ENCODE data around the gene ZNF32. TPM values are rescaled to one million over a fixed set of nuclear protein-coding genes. Genes with fewer than 3 reads are reported as not detected.
"Not testable (repeated sequence)": the region's sequence is repeated elsewhere in the genome, so short reads cannot be mapped to it uniquely, and the experiment has no call there.

Gene ZNF32
- total RNA-seq, 1 donor from 2014 or later, result 13.9 TPM

- intact Hi-C loops (cut with micrococcal nuclease), result loop anchor here (10.0 kb wide), 1 partner anchor 439 kb away; no protein-coding TSS in a partner anchor
These were observed 4.4 kb downstream of the ZNF32 start for GRCh38 chr10:43644252-43644651.

DNA sequence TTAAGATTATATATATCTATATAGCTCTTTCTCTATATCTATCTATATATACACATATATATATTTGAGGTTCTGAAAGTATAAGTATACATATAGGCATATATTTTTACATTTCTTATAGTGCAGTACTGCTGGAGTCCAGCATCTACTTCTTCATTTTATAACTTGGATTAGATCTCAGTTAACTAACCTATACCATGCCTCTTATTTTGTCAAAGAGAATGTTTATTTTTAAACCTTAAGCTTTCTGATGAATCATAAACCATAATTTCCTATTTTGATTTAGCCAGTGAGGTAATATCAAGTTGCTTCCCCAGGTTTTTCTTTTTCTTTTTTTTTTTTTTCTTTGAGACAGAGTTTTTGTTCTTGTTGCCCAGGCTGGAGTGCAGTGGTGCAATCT lies 8.1 kb downstream of the ZNF32 start:
- intact Hi-C loops (cut with micrococcal nuclease), result loop anchor here (10.0 kb wide), 1 partner anchor 436 kb away; no protein-coding TSS in a partner anchor

GRCh38 chr10:43635816-43636215 lies 12.9 kb downstream of the ZNF32 start:
- intact Hi-C loops (cut with micrococcal nuclease), result not testable (repeated sequence)

DNA sequence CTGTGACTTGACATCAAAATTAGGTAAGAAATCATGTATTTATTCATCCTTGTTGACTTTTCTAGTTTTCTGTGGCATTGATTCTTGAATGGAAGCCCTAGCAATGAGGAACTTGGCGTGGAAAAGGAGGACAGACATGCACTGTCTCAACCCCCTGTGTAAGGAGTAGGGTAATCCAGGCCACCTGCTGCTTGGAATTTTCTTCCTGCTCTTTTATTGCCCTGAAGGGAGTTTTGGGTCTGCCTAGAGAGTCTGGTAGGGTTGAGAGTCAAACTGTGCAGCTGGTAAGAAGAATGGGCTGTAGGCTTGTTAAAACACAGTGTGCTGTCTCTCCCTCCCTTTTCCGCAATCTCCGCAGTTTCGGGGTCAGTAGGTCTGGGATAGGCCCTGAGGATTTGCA lies 19.7 kb downstream of the ZNF32 start:
- intact Hi-C loops (cut with micrococcal nuclease), result no loop called here

- intact Hi-C loops (cut with micrococcal nuclease), result no loop called here
These were observed 20.7 kb downstream of the ZNF32 start for GRCh38 chr10:43627942-43628341.

GRCh38 chr10:43623351-43623750 lies 25.3 kb downstream of the ZNF32 start:
- intact Hi-C loops (cut with micrococcal nuclease), result loop anchor here (1.0 kb wide), 2 partner anchors 17 to 26 kb away; partner anchors contain the start of gene ZNF485

DNA sequence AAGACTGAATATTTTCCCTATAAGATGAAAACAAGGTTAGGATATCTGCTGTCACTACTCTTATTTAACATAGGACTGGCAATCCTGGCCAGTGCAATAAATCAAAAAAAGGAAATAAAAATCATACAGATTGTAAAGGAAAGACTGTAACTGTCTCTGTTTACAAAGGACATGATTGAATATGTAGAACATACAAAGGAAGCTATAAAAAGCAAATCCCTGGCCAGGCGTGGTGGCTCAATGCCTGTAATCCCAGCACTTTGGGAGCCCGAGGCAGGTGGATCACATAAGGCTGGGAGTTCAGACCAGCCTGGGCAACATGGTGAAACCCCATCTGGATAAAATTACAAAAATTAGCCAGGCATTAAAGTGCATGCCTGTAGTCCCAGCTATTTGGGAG lies 26.6 kb downstream of the ZNF32 start:
- intact Hi-C loops (cut with micrococcal nuclease), result no loop called here

DNA sequence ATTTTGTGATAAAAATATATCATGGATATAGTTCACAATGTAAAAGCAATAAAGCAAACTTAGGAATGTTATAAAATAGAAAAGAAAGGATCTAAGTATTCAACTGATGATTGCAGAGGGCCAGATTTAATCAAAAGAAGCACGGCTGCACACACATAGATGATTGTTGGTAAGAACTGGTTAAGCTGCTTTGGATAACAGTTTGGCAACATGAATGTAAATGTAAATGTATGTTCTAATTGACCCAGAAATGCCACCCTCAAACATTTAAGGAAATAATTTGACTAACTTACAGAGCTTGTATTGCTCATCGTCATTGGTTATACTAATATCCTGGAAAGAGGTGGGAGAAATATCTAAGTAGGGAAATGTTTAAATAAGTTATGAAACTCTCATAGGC lies 29.3 kb downstream of the ZNF32 start:
- intact Hi-C loops (cut with micrococcal nuclease), result no loop called here

GRCh38 chr10:43616697-43617370 lies 31.8 kb downstream of the ZNF32 start:
- intact Hi-C loops (cut with micrococcal nuclease), result no loop called here

GRCh38 chr10:43610636-43611035 lies 38.0 kb downstream of the ZNF32 start:
- intact Hi-C loops (cut with micrococcal nuclease), result loop anchor here (2.0 kb wide), 1 partner anchor 16 kb away; no protein-coding TSS in a partner anchor

DNA sequence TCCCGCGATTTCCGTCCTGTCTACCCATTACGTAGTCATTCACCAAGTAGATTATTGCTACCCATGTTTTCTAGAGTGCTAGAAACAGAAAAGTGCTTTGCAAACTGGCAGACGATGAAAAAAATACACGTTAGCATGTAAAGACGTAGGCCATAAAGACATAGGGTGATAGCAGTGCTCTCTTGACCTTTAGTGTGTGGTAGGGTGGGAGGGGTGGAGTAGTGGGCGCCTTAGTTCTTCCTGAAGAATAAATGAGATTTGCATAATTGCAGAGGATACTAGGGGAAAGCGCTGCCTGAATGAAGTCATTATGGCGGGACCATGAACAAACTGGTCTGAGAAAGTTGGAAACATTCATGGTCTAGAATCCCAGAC lies 41.5 kb downstream of the ZNF32 start:
- intact Hi-C loops (cut with micrococcal nuclease), result loop anchor here (2.0 kb wide), 1 partner anchor 824 kb away; the partner anchor contains the start of gene BMS1

DNA sequence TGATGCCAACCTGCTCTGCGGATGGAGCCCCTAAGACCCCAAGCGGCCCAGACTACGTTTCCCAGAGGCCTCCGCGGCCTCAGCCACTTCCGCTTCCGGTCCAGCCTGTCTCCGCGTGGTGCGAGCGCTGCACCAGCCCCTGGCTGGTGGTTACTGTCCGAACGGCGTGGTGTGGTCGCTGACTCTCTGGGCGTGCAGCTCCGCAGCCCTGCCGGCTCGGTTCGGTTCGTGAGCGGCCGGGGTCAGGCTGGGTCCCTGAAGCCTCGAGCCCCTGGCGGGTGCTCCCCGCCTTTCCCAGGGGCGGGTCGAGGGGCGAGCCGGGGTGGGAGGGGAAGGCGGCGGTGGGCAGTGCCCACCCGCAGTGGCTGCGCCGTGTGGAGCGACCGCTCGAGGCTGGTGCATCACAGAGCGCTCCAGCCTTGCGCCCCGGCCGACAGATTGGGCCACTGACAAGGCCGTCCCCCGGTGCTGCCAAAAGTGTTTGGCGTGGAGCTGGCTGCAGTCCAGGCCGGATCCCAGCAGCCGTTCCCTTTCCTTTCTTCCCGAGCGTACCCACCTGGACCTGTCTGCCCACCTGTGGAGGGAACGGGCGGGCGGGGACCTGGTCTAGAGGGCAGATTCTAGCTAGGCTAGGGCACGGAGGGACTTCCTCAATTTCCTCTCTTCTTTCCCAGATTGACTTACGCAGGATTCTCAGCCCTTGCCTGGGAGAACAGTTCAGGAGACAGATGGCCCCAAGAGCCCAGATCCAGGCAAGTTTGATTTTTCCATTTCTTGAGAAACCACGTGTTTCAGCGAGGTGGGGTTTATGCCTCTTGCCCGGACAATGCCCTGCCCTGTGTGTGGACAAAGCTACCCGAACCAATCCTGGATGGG lies 42.1 kb downstream of the ZNF32 start, which contains the start of gene ZNF485:
Gene ZNF485 (plus strand): TSS at position 116 of the 876 bp plus-strand sequence. CDS start 613 bp downstream, at position 729.
- intact Hi-C loops (cut with micrococcal nuclease), result loop anchor here (1.0 to 2.0 kb wide), 6 partner anchors 11 to 1054 kb away; partner anchors contain the start of genes BMS1, ZNF239 and ZNF32

- intact Hi-C loops (cut with micrococcal nuclease), result loop anchor here (1.0 to 2.0 kb wide), 6 partner anchors 11 to 1054 kb away; partner anchors contain the start of genes BMS1, ZNF239 and ZNF32
These were observed 42.8 kb downstream of the ZNF32 start for GRCh38 chr10:43605850-43606322.

GRCh38 chr10:43601576-43601975 lies 47.1 kb downstream of the ZNF32 start:
- intact Hi-C loops (cut with micrococcal nuclease), result not testable (repeated sequence)

GRCh38 chr10:43599333-43599732 lies 49.3 kb downstream of the ZNF32 start:
- intact Hi-C loops (cut with micrococcal nuclease), result loop anchor here (10.0 kb wide), 1 partner anchor 965 kb away; the partner anchor contains the start of gene ZNF33B

DNA sequence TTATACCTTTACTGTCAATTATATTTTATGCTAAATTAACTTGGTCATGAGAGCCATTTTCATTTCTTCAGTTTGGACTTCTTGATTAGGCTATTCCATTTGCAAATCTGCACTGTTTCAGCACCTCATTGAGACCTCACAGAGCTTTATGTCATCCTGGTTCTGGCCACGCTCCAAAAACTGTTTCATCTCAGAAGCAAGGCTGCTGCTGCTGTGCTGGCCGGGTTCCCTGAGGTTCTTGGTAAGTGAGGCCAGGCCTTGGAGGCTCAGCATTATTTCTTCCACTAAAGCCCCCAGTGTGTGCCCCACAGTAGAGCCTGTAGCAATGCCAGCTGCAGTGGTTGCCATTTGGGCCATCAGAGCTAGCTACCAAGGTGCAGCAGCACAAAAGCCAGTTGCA lies 50.2 kb downstream of the ZNF32 start:
- intact Hi-C loops (cut with micrococcal nuclease), result loop anchor here (10.0 kb wide), 1 partner anchor 964 kb away; the partner anchor contains the start of gene ZNF33B

DNA sequence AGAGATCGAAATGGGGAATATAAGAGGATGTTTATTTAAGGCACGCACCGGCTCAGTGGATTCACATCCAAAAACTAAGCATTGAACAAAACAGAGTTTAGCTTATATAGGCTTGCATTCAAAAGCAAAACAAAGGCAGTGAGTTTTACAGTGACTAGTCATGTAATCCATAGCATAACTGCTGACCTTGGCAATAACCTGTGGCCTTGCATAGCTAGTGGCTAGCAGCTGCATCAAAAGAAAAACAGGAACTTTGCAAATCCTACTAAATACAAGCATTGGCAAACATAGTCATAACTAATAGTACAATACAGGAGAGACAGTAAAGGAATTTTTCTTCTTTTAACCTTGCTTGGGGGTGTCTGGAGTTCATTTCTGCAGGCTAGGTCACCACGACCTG lies 52.1 kb downstream of the ZNF32 start:
- intact Hi-C loops (cut with micrococcal nuclease), result loop anchor here (10.0 kb wide), 1 partner anchor 962 kb away; the partner anchor contains the start of gene ZNF33B

DNA sequence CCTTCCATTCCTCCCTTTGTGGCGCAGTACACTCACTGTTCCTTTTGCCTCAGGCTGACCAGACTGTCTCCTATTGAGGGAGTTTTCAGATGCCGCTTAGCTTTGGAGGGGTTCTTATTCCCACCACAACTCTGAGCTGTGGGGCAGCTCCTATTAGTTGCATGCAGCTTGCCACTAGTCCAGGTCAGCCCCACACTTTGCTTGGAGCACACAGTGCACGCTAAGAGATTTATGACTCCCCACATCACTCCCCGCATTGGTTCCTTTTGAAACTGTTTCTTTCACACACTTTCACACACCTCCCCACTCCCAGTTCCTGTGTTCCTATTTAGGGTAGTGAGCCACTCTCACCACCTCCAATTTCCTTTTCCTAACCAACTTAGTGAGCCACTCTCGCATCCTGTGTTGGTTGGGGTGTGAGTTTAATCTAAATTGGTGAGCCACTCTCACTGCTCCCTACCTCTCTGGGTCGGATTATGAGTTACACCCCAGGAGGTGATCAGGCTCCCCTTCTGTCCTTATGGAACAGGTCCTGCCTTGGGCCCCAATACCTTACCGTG lies 52.9 kb downstream of the ZNF32 start:
- intact Hi-C loops (cut with micrococcal nuclease), result loop anchor here (1.0 to 10.0 kb wide), 6 partner anchors 10 to 1044 kb away; partner anchors contain the start of genes ZNF239, ZNF33B and ZNF485

GRCh38 chr10:43594944-43595589 lies 53.6 kb downstream of the ZNF32 start:
- intact Hi-C loops (cut with micrococcal nuclease), result loop anchor here (1.0 to 10.0 kb wide), 6 partner anchors 11 to 1043 kb away; partner anchors contain the start of genes ZNF239, ZNF33B and ZNF485
